DMS 273 treated with DMSO at 0.1 percent for 48 hours (cell line): ENCODE results near the gene ASAP3.
"Not testable (repeated sequence)": the region's sequence is repeated elsewhere in the genome, so short reads cannot be mapped to it uniquely, and the experiment has no call there.

Experiments used
- DNase-seq: peaks from one replicate; lab custom pipeline; 2025; lab: John Stamatoyannopoulos, UW

ASAP3 gene

DNA sequence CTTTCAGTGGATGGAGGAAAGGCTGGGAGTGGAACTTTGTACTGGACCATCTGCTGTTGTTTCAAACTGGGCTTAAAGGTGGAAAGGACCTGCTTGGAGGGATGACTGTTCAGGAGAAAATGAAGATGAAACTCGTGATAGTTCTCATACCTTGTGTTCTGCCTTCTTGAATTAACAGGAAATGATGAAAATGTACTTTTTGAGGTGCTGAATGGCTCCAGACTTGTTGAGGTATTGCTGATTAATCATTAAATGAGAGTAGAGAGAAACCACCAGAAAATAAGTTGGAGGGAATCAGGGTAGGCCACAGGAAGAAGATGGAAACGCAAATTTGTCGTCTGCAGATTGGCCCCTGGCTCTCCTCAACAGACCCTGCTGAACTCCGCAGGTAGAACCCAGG, 88.1 kb downstream of the ASAP3 start:
- DNase-seq: no peak

DNA sequence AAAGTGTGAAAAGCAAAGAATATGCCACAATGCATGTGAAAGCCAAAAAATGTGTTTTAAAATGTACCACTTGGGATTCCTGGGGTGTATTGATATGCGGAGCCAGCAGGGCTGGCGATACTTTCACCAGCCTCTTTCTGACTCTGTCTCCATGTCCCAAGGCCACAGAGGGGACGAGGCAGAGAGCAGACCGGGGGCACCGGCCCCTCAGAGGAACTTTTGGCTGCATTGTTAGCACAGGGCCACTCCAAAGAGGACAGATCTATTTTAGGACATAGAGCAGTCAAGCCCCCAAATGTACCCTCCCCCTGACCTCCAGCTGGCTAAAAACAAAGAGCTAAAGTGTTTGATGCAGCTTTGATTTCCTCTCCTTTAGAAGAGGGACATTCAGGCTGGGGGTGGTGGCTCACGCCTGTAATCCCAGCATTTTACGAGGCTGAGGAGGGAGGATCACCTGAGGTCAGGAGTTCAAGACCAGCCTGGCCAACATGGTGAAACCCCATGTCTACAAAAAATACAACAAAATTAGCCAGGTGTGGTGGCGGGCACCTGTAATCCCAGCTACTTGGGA, 88.7 kb downstream of the ASAP3 start:
- no peak for DNase-seq

DNA sequence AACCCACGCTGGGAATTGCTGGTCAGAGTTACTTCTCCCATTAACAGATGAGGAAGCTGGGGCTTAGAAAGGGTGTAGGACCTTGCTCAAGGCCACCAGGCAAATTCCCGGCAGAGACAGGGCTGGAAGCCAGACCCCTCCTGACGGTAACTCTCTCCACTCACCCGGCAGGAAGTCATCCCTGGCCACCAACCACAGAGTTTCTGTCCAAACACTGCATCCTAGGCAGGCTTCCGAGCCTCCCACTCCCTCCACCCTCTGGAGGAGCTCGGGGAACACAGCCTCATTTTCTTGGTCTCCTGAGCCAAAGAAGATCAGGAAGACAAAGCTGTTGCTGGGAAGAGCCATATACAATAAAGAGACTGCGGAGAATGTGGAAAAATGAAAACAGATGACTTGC, 89.3 kb downstream of the ASAP3 start:
- DNase-seq: no peak

DNA sequence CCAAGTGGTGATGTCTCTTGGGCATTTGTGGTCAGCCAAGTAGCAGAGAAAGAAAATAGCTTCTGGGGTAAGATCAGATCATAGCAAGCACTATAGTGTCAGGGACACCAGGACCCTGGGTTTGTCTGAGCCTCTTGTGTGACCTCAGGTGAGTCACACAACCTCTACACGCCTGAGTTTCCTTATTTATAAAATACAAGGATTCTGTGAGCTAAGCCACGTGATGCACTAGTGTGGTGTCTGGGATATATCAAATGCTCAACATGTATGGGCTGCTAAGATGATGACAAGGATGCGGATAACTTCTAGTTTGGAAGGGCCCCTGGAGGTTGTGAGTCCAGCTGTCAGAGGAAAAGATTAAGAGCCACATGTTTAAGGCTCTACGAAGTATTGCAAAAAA, 89.8 kb downstream of the ASAP3 start:
- DNase-seq: no peak

DNA sequence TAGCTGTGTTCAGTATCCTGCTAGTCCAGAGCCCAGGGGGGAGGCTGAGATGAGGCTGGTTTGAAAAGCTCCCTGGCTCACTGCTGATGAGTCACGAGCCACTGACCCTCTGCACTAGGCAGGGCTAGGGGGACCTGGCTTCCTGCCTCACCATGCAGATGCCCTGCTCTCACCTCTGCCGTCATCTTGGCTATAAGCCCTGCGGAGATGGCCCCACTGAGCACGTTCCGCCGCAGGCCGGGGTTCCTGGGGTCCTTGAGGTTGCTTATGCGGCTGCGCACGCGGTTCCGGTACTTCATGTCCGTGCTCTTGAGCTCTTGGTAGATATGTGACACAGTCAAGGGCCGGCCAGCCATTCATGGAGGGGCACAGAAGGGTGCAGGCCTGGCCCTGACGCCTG, 90.3 kb downstream of the ASAP3 start:
- no peak for DNase-seq

DNA sequence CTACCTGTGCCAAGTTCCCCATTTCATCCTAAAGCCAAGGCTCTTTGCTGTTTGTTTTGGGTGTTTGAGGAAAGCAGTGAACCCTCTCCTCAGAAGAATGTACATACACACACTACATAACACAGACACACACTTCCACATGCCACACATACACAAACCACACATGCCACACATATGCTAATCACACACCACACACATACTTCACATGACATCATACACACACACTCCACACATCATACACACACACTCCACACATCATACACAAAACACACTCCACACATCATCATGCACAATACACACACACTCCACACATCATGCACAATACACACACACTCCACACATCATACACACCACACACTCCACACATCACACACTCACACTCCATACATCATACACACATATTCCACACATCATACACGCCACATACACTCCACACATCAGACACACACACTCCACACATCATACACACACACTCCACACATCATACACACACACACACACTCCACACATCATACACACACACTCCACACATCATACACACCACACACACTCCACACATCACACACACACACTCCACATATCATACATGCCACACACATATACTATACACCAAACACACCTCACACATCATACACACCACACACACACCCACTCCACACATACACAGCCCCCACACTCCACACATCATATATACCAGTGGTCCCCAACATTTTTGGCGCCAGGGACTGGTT, 91.7 kb downstream of the ASAP3 start:
- DNase-seq: no peak

DNA sequence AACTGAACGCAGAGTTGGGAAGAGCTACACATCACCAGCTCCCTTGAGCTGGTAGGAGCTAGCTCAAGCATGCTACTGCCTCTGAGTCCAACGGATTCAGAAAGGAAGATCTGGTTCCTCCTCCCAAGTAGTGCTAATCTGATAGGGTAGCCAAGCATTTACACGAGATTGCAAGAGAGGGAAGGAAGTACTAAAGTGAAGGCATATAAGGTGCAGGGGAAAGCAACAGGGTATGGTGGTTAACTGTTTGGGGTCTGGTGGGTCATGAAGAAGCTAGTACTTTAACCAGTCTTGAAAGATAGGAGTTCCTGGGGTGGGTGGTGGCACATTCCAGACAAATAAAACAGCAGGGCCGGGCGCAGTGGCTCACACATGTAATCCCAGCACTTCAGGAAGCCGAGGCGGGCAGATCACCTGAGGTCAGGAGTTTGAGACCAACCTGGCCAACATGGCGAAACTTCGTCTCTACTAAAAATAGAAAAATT, 94.1 kb downstream of the ASAP3 start:
- DNase-seq: no peak

DNA sequence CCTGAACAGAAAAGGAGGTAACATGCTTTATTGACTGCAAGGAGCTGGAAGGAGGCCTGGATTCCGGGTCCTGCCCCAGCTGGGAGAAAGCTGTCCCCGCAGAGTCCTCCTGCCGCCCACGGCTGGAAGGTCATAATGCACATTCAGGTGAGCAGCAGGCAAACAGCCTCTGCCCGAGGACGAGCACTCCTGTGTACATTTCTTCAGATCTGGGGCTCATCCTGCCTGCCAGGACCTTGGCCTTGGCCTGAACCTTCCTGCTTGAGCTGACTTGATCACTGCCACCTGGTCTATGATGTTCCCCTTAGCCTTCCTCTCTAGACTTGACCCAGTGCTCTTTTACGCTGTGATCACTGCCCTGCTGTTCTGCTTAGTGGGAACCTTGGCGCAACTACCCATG, 96.5 kb downstream of the ASAP3 start:
- DNase-seq: no peak

DNA sequence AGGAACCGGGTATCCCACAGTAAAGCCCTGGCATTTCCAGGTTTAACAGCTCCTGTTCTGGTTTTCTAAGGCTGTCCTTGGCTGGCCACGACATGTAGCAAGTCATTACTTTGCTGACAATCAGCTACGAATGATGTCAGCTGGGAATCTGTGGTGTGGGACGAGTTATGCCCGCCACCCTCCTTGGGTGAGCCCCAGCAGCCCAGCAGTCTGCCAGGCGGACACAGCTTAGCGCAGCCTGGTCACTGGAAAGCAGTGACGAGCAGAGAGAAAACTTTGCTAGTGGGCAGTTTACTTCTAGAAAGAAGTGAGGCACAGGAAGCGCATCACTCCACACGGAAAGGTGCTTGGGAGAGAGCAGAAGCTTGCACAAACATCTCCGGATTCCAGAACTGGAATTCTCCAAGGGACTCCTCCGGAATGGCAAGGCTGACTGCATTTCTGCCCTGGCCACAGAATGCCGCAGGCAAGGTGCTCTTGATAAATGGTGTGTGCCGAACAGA, 98.8 kb downstream of the ASAP3 start:
- DNase-seq: no peak

DNA sequence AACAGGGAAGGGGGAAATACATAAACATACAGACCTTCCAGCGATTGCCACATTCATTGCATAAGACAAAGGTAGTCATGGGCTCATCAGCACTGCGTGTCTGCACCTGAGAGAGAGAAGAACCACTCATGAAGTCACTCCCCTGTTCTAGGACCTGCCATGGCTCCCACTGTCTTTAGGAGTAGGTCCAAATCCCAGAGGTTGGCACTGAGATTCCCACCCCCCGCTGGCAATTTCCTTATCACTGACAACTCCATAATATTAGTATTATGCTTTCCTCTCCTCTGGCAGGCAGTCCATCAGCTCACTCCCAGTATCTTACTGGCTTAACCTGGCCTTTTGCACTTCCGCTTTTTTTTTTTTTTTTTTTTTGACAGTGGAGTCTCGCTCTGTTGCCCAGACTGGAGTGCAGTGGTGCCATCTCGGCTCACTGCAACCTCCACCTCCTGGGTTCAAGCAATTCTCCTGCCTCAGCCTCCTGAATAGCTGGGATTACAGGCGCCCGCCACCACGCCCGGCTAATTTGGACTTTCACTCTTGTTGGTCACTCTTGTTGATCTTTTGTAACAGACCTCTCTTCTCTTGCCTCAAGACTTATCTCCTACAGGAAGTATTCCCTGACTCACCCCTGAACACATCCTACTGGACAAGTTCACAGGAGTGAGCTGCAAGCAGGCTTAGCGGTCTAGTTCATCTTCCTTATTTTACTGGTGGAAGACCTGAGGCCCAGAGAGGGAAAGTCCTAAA, 99.5 kb downstream of the ASAP3 start:
- DNase-seq: no peak

DNA sequence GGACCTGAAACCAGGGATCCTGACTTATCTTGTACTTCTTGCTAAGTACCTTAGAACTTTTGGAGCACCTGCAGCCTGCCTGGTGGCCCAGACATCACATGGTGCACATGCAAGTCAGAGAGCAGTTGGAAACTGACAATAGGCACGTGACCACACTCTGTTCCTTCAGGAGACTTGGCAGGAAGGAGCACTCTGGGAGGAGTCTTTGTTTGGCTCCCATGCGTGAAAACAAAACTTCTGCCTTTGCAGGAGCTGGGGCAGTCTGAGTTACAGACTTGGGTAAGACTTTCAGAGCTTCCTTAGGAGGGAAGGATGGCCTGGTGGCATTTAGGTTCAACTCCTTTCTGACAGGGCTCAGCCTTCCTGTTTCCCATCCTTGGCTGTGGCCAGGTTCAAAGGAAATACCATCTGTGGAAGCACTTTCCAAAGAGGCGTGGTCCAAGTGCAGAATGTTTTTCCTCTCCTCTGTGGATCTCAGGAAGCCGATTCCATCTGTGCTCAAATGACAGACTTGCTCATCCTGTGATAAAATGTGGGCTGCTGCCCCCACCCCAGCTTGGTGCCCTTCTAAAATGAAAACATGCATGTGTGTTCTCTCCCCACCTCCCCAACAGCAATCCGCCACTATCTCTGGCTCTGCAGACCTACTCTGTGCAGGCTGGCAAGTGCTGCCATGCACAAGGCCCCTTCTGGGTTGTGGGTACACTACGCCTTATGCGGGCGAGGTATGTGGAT, 100.2 kb downstream of the ASAP3 start:
- DNase-seq: no peak

DNA sequence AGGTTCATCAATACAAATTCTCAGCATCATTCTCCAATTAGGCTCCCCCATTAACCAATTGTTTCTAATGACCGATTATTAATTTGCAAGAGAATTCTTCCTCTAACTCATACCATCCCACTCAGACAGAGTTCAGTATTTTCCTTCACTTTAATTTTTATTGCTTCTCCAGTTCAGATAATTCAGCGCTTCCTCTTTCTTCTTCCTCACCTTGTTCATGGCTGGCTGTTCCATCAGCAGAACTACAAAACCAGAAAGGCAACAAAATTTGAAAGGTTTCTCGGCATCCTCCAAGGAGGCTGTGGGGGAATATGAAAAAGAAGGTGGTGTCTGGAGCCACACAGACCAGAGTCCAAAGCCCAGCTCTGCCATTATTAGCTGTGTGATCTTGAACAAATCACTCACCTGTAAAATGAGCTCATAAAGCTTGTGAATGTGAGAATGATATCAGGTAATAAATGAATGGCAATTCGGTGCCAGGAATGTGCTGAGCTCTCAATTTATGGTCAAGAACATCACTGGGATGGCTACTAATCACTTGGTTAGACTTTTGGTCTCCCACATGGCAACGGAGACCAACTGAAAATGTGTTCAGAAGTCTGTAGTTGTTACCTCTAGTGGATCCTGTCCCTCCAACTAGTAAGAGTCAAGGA, 102.6 kb downstream of the ASAP3 start:
- DNase-seq: no peak

DNA sequence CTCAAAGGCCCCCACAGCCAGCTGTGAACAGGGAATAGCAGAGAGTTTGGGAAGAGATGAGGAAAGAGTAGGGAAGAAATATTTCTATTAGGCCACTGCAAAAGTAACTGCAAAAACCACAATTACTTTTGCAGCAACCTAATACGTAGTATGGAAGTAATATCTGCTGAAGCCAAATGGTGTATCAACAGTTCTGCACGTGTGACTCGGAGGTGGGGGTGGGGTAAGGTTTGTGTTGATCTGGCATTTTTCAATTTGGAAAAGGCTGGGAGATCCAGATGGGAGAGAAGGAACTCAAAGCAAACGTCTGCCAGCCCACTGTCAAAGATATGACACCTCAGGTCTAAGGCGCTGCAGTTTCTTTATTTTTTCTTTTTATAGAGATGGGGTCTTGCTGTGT, 103.3 kb downstream of the ASAP3 start:
- DNase-seq: no peak

DNA sequence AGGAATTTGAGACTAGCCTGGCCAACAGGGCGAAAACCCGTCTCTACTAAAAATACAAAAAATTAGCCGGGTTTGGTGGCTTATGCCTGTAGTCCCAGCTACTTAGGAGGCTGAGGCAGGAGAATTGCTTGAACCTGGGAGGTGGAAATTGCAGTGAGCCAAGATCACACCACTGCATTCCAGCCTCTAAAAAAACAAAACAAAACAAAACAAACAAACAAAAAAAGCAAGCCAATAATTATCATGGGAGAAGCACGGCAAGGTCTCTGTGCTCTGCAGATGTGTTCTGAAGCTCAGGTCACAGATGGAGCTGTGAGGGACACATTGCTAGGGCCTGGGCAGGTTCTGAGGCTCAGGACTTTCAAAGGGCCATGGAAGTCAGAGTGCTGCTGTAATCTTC, 103.7 kb downstream of the ASAP3 start:
- DNase-seq: not testable (repeated sequence)
